ENCODE measurements around the gene ATP5MC3. TPM values are rescaled to one million over a fixed set of nuclear protein-coding genes. Genes with fewer than 3 reads are reported as not detected.

The ATP5MC3 gene
- total and polyA plus RNA-seq, 2 of the 13 experiments (the other 11 are each of a cell fraction or from before 2014, with no cell fraction given): 676 to 1,007 TPM

DNA sequence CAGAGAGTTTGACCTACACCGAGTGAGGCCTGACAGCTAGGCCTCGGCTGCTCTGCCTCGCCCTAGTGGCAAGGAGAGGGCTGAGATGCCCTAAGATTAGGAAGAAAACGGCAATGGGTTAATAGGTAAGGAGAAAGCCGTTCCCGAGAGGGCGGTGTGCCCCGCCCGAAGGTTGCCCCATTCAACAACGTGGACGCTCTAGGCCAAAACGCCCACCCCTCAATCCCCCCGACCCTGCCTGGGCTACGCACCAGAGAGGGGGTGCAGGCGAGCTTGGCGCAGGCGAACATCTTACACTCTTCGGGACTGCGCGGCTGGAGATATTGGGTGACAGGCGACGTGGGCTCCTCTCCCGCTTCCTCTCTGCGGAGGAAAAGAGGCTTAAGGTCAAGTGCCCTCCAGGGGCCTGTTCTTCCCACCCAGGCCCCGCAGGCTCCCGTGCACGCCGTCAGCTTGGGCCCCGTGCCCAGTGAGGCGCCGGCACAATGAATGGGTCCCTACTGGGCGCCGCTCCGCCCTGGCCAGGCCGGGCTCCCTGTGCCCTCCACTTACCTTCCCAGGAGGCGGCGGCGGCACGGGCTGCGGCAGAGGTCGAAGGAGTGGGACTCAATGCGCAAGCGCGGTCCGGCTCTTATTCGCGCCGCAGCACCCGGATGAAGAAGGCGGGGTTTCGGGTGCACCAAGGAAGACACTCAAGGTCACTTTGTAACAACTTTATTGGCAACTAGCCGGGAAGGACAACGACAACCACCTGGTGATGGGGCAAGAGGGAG is at the start of gene ATP5MC3 (continued):
- TF ChIP-seq, protein P1, sequence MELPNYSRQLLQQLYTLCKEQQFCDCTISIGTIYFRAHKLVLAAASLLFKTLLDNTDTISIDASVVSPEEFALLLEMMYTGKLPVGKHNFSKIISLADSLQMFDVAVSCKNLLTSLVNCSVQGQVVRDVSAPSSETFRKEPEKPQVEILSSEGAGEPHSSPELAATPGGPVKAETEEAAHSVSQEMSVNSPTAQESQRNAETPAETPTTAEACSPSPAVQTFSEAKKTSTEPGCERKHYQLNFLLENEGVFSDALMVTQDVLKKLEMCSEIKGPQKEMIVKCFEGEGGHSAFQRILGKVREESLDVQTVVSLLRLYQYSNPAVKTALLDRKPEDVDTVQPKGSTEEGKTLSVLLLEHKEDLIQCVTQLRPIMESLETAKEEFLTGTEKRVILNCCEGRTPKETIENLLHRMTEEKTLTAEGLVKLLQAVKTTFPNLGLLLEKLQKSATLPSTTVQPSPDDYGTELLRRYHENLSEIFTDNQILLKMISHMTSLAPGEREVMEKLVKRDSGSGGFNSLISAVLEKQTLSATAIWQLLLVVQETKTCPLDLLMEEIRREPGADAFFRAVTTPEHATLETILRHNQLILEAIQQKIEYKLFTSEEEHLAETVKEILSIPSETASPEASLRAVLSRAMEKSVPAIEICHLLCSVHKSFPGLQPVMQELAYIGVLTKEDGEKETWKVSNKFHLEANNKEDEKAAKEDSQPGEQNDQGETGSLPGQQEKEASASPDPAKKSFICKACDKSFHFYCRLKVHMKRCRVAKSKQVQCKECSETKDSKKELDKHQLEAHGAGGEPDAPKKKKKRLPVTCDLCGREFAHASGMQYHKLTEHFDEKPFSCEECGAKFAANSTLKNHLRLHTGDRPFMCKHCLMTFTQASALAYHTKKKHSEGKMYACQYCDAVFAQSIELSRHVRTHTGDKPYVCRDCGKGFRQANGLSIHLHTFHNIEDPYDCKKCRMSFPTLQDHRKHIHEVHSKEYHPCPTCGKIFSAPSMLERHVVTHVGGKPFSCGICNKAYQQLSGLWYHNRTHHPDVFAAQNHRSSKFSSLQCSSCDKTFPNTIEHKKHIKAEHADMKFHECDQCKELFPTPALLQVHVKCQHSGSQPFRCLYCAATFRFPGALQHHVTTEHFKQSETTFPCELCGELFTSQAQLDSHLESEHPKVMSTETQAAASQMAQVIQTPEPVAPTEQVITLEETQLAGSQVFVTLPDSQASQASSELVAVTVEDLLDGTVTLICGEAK (IDR thresholded peaks at IDR 0.05): peak; percentile 100
- TF ChIP-seq, protein P1 (CRISPR knock-in tag; IDR thresholded peaks at IDR 0.05): peak; percentile 100
- TF ChIP-seq, protein P2, sequence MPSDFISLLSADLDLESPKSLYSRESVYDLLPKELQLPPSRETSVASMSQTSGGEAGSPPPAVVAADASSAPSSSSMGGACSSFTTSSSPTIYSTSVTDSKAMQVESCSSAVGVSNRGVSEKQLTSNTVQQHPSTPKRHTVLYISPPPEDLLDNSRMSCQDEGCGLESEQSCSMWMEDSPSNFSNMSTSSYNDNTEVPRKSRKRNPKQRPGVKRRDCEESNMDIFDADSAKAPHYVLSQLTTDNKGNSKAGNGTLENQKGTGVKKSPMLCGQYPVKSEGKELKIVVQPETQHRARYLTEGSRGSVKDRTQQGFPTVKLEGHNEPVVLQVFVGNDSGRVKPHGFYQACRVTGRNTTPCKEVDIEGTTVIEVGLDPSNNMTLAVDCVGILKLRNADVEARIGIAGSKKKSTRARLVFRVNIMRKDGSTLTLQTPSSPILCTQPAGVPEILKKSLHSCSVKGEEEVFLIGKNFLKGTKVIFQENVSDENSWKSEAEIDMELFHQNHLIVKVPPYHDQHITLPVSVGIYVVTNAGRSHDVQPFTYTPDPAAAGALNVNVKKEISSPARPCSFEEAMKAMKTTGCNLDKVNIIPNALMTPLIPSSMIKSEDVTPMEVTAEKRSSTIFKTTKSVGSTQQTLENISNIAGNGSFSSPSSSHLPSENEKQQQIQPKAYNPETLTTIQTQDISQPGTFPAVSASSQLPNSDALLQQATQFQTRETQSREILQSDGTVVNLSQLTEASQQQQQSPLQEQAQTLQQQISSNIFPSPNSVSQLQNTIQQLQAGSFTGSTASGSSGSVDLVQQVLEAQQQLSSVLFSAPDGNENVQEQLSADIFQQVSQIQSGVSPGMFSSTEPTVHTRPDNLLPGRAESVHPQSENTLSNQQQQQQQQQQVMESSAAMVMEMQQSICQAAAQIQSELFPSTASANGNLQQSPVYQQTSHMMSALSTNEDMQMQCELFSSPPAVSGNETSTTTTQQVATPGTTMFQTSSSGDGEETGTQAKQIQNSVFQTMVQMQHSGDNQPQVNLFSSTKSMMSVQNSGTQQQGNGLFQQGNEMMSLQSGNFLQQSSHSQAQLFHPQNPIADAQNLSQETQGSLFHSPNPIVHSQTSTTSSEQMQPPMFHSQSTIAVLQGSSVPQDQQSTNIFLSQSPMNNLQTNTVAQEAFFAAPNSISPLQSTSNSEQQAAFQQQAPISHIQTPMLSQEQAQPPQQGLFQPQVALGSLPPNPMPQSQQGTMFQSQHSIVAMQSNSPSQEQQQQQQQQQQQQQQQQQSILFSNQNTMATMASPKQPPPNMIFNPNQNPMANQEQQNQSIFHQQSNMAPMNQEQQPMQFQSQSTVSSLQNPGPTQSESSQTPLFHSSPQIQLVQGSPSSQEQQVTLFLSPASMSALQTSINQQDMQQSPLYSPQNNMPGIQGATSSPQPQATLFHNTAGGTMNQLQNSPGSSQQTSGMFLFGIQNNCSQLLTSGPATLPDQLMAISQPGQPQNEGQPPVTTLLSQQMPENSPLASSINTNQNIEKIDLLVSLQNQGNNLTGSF (CRISPR knock-in tag; IDR thresholded peaks at IDR 0.05): no peak; the same call in 1 of the 2 replicates
- TF ChIP-seq ZNF674 (CRISPR knock-in tag; IDR thresholded peaks at IDR 0.05; ENCODE audit: low read depth): 0 out of 2 replicates have a peak, but pooled peaks have one; percentile 52
- TF ChIP-seq ZNF780A (CRISPR knock-in tag; IDR thresholded peaks at IDR 0.05): peak; percentile 67; the same call in 1 of the 2 replicates
- TF ChIP-seq SCMH1 (CRISPR knock-in tag; IDR thresholded peaks at IDR 0.05; ENCODE audit: borderline replicate concordance): no peak
- 0 out of 2 replicates have a peak, but pooled peaks have one; percentile 21 for TF ChIP-seq RNF2 (conservative IDR thresholded peaks at IDR 0.05; ENCODE audit: low read depth)
- peak; percentile 100 for TF ChIP-seq YEATS2 (CRISPR knock-in tag; IDR thresholded peaks at IDR 0.05; ENCODE audit: borderline replicate concordance)
- no peak for TF ChIP-seq FOXK2 (IDR thresholded peaks at IDR 0.05)
- TF ChIP-seq, protein P3, sequence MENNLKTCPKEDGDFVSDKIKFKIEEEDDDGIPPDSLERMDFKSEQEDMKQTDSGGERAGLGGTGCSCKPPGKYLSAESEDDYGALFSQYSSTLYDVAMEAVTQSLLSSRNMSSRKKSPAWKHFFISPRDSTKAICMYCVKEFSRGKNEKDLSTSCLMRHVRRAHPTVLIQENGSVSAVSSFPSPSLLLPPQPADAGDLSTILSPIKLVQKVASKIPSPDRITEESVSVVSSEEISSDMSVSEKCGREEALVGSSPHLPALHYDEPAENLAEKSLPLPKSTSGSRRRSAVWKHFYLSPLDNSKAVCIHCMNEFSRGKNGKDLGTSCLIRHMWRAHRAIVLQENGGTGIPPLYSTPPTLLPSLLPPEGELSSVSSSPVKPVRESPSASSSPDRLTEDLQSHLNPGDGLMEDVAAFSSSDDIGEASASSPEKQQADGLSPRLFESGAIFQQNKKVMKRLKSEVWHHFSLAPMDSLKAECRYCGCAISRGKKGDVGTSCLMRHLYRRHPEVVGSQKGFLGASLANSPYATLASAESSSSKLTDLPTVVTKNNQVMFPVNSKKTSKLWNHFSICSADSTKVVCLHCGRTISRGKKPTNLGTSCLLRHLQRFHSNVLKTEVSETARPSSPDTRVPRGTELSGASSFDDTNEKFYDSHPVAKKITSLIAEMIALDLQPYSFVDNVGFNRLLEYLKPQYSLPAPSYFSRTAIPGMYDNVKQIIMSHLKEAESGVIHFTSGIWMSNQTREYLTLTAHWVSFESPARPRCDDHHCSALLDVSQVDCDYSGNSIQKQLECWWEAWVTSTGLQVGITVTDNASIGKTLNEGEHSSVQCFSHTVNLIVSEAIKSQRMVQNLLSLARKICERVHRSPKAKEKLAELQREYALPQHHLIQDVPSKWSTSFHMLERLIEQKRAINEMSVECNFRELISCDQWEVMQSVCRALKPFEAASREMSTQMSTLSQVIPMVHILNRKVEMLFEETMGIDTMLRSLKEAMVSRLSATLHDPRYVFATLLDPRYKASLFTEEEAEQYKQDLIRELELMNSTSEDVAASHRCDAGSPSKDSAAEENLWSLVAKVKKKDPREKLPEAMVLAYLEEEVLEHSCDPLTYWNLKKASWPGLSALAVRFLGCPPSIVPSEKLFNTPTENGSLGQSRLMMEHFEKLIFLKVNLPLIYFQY (CRISPR knock-in tag; IDR thresholded peaks at IDR 0.05; ENCODE audit: borderline replicate concordance): no peak; the same call in 1 of the 2 replicates
